ENCODE results near the gene TJAP1.
"Not testable (repeated sequence)": the region's sequence is repeated elsewhere in the genome, so short reads cannot be mapped to it uniquely, and the experiment has no call there.

Gene TJAP1

GRCh38 chr6:43520097-43520496 is 42.7 kb downstream of the TJAP1 start:
- Histone ChIP-seq H3K27me3 (ENCODE audit: insufficient read depth, low read length) (no peaks in the 10 kb centered on the region), H3K36me3 (ENCODE audit: insufficient read depth, low read length) (peaks cover 65% of the 10 kb centered on the region)

GRCh38 chr6:43521836-43522235 is 44.5 kb downstream of the TJAP1 start:
- H3K36me3 ChIP-seq (ENCODE audit: insufficient read depth, low read length) = peaks cover 75% of the 10 kb centered on the region
- no peaks in the 10 kb centered on the region for H3K9me3 ChIP-seq (ENCODE audit: low read length)
- no peaks in the 10 kb centered on the region for H3K27me3 ChIP-seq (ENCODE audit: insufficient read depth, low read length)
- no peak overlapping the region for H3K4me3 ChIP-seq (ENCODE audit: low read length)
- peaks cover 9% of the 10 kb centered on the region for H3K4me1 ChIP-seq (ENCODE audit: insufficient read depth, low read length)
- H2AFZ ChIP-seq (ENCODE audit: low read depth, low read length) = no peak overlapping the region

More at GRCh38 chr6:43520097-43520496, 42.7 kb downstream of the TJAP1 start:
- peaks cover 18% of the 10 kb centered on the region for H3K4me1 ChIP-seq (ENCODE audit: insufficient read depth, low read length)
- H3K9me3 ChIP-seq (ENCODE audit: low read length) = no peaks in the 10 kb centered on the region
- no peak overlapping the region for H3K4me3 ChIP-seq (ENCODE audit: low read length)
- H2AFZ ChIP-seq (ENCODE audit: low read depth, low read length) = no peak overlapping the region

DNA sequence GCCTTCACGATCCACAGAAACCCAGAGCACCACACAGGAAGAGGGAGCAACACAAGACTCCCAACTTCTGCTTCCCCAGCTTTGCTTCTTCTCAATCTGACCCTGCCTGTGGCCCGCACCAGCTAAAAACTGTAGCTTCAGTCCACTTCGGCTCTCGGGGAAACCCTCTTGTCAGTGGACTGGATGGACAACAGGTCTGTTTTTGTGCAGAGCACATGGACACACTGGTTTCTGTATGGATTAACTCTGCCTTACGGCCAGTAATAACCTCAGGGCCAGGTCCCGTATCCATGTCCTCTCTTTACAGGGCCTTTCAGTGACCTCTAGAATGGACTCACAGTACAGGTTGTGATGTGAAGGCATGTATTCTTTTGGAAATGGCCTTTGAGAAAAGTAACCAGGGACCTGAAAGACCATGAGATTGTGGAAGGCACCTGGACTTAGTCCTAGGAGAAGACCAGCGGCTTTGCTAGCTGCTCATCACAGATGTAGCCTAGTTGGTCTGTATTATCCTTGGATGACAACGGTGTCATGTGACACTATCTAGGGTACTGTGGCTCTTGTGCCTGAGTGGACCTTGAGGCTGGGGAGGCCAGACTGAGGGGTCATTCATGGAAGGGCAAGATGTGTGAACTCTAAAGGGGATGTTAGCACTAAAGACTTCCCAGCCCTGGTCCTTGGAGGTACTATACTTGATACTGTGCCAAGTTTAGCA is 45.3 kb downstream of the TJAP1 start:
- Histone ChIP-seq H3K4me3 (ENCODE audit: low read length) (no peak overlapping the region), H3K36me3 (ENCODE audit: insufficient read depth, low read length) (peaks cover 84% of the 10 kb centered on the region)

GRCh38 chr6:43523284-43523683 is 45.9 kb downstream of the TJAP1 start:
- no peaks in the 10 kb centered on the region for H3K9me3 ChIP-seq (ENCODE audit: low read length)
- no peak overlapping the region for H2AFZ ChIP-seq (ENCODE audit: low read depth, low read length)
- H3K27me3 ChIP-seq (ENCODE audit: insufficient read depth, low read length) = no peaks in the 10 kb centered on the region
- H3K4me1 ChIP-seq (ENCODE audit: insufficient read depth, low read length) = peaks cover 2% of the 10 kb centered on the region
- peaks cover 90% of the 10 kb centered on the region for H3K36me3 ChIP-seq (ENCODE audit: insufficient read depth, low read length)
- no peak overlapping the region for H3K4me3 ChIP-seq (ENCODE audit: low read length)

More for the DNA sequence above, 45.3 kb downstream of the TJAP1 start:
- Histone ChIP-seq H3K9me3 (ENCODE audit: low read length) (no peaks in the 10 kb centered on the region), H2AFZ (ENCODE audit: low read depth, low read length) (no peak overlapping the region), H3K4me1 (ENCODE audit: insufficient read depth, low read length) (peaks cover 8% of the 10 kb centered on the region), H3K27me3 (ENCODE audit: insufficient read depth, low read length) (no peaks in the 10 kb centered on the region)

- peaks cover 94% of the 10 kb centered on the region for H3K36me3 ChIP-seq (ENCODE audit: insufficient read depth, low read length)
- no peak overlapping the region for H3K4me3 ChIP-seq (ENCODE audit: low read length)
- no peaks in the 10 kb centered on the region for H3K9me3 ChIP-seq (ENCODE audit: low read length)
- H2AFZ ChIP-seq (ENCODE audit: low read depth, low read length) = no peak overlapping the region
- no peaks in the 10 kb centered on the region for H3K4me1 ChIP-seq (ENCODE audit: insufficient read depth, low read length)
- H3K27me3 ChIP-seq (ENCODE audit: insufficient read depth, low read length) = no peaks in the 10 kb centered on the region
Measured at GRCh38 chr6:43524483-43524961, 47.2 kb downstream of the TJAP1 start.

DNA sequence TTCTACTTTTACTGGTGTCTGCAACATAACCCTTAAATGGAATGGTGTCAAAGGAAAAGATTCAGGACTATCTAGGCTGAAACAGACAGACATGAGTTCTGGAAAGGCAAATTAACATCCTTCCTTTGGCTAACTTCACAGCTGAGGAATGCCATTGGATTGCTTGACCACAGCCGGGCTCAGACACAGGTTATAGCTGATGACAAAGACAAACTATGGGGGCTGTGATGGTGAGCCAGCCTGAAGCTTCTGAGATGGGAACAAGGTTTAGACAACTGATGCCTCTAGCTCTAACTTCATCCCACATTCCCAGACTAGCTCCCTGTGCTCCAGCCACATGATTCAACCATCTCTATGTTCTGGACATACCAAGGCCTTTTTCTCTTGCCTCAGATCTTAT is 54.8 kb downstream of the TJAP1 start:
- Histone ChIP-seq H3K27me3 (ENCODE audit: insufficient read depth, low read length) (no peaks in the 10 kb centered on the region), H3K36me3 (ENCODE audit: insufficient read depth, low read length) (peaks cover 58% of the 10 kb centered on the region), H3K4me3 (ENCODE audit: low read length) (no peak overlapping the region), H3K4me1 (ENCODE audit: insufficient read depth, low read length) (no peaks in the 10 kb centered on the region), H3K9me3 (ENCODE audit: low read length) (no peaks in the 10 kb centered on the region), H2AFZ (ENCODE audit: low read depth, low read length) (no peak overlapping the region)

DNA sequence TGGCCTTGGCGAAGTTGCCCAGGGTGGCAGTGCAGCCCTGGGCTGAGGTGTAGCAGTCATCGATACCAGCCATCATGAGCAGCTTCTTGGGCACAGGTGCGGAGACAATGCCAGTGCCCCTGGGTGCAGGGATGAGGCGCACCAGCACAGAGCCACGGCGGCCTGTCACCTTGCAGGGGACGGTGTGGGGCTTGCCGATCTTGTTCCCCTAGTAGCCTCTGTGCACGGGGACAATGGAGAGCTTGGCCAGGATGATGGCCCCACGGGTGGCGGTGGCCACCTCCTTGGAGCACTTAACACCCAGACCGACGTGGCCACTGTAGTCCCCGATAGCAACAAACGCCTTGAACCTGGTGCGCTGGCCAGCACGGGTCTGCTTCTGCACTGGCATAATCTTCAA is 61.6 kb downstream of the TJAP1 start:
- not testable (repeated sequence) for H2AFZ ChIP-seq (ENCODE audit: low read depth, low read length); H3K4me3 ChIP-seq (ENCODE audit: low read length); H3K27me3 ChIP-seq (ENCODE audit: insufficient read depth, low read length); H3K4me1 ChIP-seq (ENCODE audit: insufficient read depth, low read length); H3K9me3 ChIP-seq (ENCODE audit: low read length)
- peaks cover 40% of the 10 kb centered on the region for H3K36me3 ChIP-seq (ENCODE audit: insufficient read depth, low read length)

GRCh38 chr6:43539409-43539808 is 62.0 kb downstream of the TJAP1 start:
- H2AFZ ChIP-seq (ENCODE audit: low read depth, low read length); H3K4me1 ChIP-seq (ENCODE audit: insufficient read depth, low read length); H3K4me3 ChIP-seq (ENCODE audit: low read length); H3K9me3 ChIP-seq (ENCODE audit: low read length); H3K27me3 ChIP-seq (ENCODE audit: insufficient read depth, low read length): not testable (repeated sequence)
- peaks cover 41% of the 10 kb centered on the region for H3K36me3 ChIP-seq (ENCODE audit: insufficient read depth, low read length)

DNA sequence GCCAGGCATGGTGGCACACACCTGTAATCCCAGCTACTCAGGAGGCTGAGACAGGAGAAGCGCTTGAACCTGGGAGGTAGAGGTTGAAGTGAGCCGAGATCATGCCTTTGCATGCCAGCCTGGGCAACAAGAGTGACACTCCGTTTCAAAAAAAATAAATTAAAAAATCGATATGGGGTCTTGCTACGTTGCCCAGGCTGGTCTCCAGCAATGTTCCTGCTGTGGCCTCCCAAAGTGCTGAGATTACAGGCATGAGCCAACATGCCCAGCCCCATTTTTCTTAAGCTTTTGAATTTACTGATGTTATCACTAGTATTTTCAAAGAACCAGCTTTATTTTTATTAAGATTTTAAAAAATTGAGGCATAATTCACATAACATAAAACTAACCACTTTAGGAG is 63.1 kb downstream of the TJAP1 start:
- H3K9me3 ChIP-seq (ENCODE audit: low read length) = no peaks in the 10 kb centered on the region
- H3K4me3 ChIP-seq (ENCODE audit: low read length) = no peak overlapping the region
- no peak overlapping the region for H2AFZ ChIP-seq (ENCODE audit: low read depth, low read length)
- no peaks in the 10 kb centered on the region for H3K27me3 ChIP-seq (ENCODE audit: insufficient read depth, low read length)
- peaks cover 46% of the 10 kb centered on the region for H3K36me3 ChIP-seq (ENCODE audit: insufficient read depth, low read length)
- no peaks in the 10 kb centered on the region for H3K4me1 ChIP-seq (ENCODE audit: insufficient read depth, low read length)

- H2AFZ ChIP-seq (ENCODE audit: low read depth, low read length) = no peak overlapping the region
- H3K4me3 ChIP-seq (ENCODE audit: low read length) = no peak overlapping the region
- no peaks in the 10 kb centered on the region for H3K4me1 ChIP-seq (ENCODE audit: insufficient read depth, low read length)
- no peaks in the 10 kb centered on the region for H3K9me3 ChIP-seq (ENCODE audit: low read length)
- peaks cover 58% of the 10 kb centered on the region for H3K36me3 ChIP-seq (ENCODE audit: insufficient read depth, low read length)
- H3K27me3 ChIP-seq (ENCODE audit: insufficient read depth, low read length) = no peaks in the 10 kb centered on the region
Measured at GRCh38 chr6:43541774-43542471, 64.6 kb downstream of the TJAP1 start.

GRCh38 chr6:43544461-43544860 is 67.1 kb downstream of the TJAP1 start:
- no peaks in the 10 kb centered on the region for H3K4me1 ChIP-seq (ENCODE audit: insufficient read depth, low read length)
- peaks cover 65% of the 10 kb centered on the region for H3K36me3 ChIP-seq (ENCODE audit: insufficient read depth, low read length)
- no peak overlapping the region for H3K4me3 ChIP-seq (ENCODE audit: low read length)
- no peak overlapping the region for H2AFZ ChIP-seq (ENCODE audit: low read depth, low read length)
- no peaks in the 10 kb centered on the region for H3K27me3 ChIP-seq (ENCODE audit: insufficient read depth, low read length)
- no peaks in the 10 kb centered on the region for H3K9me3 ChIP-seq (ENCODE audit: low read length)

DNA sequence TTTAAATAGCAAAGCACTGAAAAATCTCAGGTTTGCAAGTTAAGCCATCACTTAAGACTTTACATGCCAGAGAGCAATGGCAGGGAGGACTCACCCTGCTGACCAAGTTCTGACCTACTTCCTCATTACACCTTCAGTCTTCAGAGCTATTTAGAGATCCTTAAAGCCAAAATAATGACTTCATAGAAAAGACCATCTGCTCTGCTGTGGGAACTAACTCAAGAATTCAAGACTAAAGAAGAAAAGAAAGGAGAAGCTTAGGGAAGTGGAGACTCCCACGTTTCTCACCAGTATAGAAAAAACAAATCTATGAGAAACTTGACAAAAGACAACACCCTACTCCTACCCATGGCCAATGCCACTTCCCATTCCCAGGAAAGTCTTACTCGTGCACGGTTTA is 69.9 kb downstream of the TJAP1 start:
- Histone ChIP-seq H3K4me3 (ENCODE audit: low read length) (no peak overlapping the region), H3K27me3 (ENCODE audit: insufficient read depth, low read length) (no peaks in the 10 kb centered on the region), H2AFZ (ENCODE audit: low read depth, low read length) (no peak overlapping the region), H3K4me1 (ENCODE audit: insufficient read depth, low read length) (no peaks in the 10 kb centered on the region), H3K9me3 (ENCODE audit: low read length) (no peaks in the 10 kb centered on the region), H3K36me3 (ENCODE audit: insufficient read depth, low read length) (peaks cover 74% of the 10 kb centered on the region)
